IgD-negative memory B cell (primary cell): Measurements from ENCODE around the gene PLEKHG3. TPM values are rescaled to one million over a fixed set of nuclear protein-coding genes. Genes with fewer than 3 reads are reported as not detected.

Source experiments
- H3K27ac Mint-ChIP-seq, 3 donors: one replicate each; pipeline ENCODE4 v1.8.0; 2020 to 2022; ENCODE audit warnings: mild to moderate bottlenecking in 3 of 3, mixed read lengths in 3 of 3, moderate library complexity in 1 of 3
- H3K27me3 Mint-ChIP-seq: one replicate; pipeline ENCODE4 v1.8.0; 2021; ENCODE audit warnings: mixed read lengths
- H3K36me3 Mint-ChIP-seq: one replicate; pipeline ENCODE4 v1.8.0; 2020; ENCODE audit warnings: mild to moderate bottlenecking, mixed read lengths
- H3K4me1 Mint-ChIP-seq, 3 donors: one replicate each; pipeline ENCODE4 v1.8.0; 2020 to 2022; ENCODE audit warnings: mixed read lengths in 3 of 3, mild to moderate bottlenecking in 1 of 3
- H3K4me3 Mint-ChIP-seq, 4 donors: one replicate each; pipeline ENCODE4 v1.8.0; 2020 to 2022; ENCODE audit warnings: mild to moderate bottlenecking in 4 of 4, mixed read lengths in 4 of 4, moderate library complexity in 3 of 4
- H3K9me3 Mint-ChIP-seq, 3 donors: one replicate each; pipeline ENCODE4 v1.8.0; 2020 to 2021; ENCODE audit warnings: mixed read lengths in 3 of 3, mild to moderate bottlenecking in 1 of 3
- polyA plus RNA-seq: library from polyadenylated mRNA; unstranded; fragments of 300-500 nt; fragmentation: Illumina TruSeq; gene quantifications from one replicate; pipeline ENCODE4 v1.2.3, GENCODE V29; 2021

Gene PLEKHG3
- polyA plus RNA-seq, 1 donor from 2014 or later: 4.7 TPM

DNA sequence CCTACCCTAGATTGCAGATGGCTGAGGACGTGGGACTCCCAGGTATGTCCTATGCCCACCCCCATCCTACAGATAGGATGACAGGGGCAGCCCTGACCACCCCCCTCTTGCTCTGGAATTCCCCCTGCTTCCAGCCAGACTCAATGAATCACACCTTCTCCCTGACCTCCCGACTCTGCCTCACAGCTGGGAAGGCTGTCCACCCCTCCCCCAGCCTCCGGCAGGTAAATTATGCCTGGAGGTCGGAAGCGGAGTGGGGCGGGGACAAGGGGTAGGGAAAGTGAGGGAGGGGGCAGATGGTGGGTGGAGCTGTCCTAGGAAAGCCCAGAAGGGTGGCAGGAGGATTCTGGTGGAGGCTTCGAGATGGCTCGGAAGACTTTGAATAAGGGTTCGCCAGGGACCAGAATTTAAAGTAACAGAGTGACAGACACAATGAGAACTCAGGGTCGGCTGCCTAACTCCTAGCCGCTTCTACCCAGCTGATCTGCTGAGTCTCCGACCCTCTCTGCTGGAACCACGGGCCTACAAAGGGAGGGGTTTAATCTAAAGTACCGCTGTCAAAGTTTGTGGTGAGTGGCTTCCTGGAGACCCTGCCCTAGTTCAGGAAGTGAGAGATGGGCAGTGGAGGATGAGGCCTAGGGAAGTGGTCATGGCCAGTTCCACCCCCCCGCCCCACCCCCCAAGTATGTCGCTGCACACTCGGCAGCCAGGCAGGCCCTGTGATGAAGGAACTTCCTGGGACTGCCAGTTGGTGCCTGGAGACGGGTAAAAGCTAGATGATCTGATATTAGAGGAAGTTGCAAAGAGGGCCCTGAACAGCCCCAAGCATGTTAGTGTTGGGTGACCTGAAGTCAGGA is 4.2 kb downstream of the PLEKHG3 start:
- H3K9me3 Mint-ChIP-seq: peaks cover 4 to 8% (median 5%) of the 10 kb centered on the region in 3 donors
- peak overlapping the region in 1 of 3 donors; percentile 89 for H3K27ac Mint-ChIP-seq
- peaks cover 2% of the 10 kb centered on the region for H3K36me3 Mint-ChIP-seq
- H3K4me3 Mint-ChIP-seq: peak overlapping the region in 2 of 4 donors; percentile 58 to 73
- H3K27me3 Mint-ChIP-seq: peaks cover 30% of the 10 kb centered on the region
- H3K4me1 Mint-ChIP-seq: peaks cover 13 to 38% (median 23%) of the 10 kb centered on the region in 3 donors

DNA sequence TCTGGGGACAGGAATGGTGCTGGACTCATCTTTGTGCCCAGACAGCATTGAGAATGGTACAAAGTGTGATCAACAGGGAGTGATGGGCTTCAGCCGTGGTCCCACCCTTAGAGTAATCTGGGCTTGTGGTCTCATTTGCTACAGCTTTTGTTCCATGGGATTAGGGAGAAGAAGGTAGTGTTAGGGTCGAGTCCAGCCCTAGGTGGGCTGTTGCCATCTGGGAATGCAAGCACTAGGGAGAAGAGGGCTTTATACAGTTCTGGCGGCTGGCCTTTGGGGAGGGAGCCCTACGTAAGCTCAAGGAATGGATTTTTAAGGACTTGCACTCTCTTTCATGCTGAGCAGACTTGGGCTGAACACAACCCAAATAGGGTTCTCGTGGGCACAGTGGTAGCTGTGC is 4.9 kb downstream of the PLEKHG3 start:
- Mint-ChIP-seq H3K36me3 (peaks cover 2% of the 10 kb centered on the region), H3K4me1 (peaks cover 13 to 33% (median 18%) of the 10 kb centered on the region in 3 donors), H3K27me3 (peaks cover 22% of the 10 kb centered on the region), H3K9me3 (peaks cover 6 to 16% (median 7%) of the 10 kb centered on the region in 3 donors), H3K27ac (peak overlapping the region in 1 of 3 donors; percentile 89), H3K4me3 (peak overlapping the region in 2 of 4 donors; percentile 28 to 73)

DNA sequence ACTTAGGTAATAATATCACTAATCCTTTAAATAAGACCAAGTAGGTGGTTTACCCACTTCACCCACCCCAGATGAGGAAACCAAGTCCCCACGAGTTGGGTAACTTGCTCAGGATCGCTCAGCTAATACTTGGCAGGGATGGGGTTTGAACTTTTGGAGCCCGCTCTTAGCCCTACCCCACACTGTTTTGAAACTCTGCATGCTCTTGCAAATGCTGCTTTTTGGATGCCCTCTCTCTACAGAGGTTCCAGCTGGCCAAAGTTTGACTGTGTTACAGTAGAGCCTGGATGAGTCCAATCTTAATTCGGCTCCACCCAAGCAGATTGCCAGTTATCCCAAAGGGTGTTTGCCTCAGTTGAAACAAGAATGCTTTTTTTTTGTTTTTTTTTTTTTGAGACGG is 6.8 kb downstream of the PLEKHG3 start:
- H3K27me3 Mint-ChIP-seq: peaks cover 15% of the 10 kb centered on the region
- peaks cover 11 to 26% (median 11%) of the 10 kb centered on the region in 3 donors for H3K4me1 Mint-ChIP-seq
- peaks cover 9 to 20% (median 11%) of the 10 kb centered on the region in 3 donors for H3K9me3 Mint-ChIP-seq
- no peak overlapping the region for H3K4me3 Mint-ChIP-seq
- H3K27ac Mint-ChIP-seq: no peak overlapping the region
- H3K36me3 Mint-ChIP-seq: peaks cover 2% of the 10 kb centered on the region

DNA sequence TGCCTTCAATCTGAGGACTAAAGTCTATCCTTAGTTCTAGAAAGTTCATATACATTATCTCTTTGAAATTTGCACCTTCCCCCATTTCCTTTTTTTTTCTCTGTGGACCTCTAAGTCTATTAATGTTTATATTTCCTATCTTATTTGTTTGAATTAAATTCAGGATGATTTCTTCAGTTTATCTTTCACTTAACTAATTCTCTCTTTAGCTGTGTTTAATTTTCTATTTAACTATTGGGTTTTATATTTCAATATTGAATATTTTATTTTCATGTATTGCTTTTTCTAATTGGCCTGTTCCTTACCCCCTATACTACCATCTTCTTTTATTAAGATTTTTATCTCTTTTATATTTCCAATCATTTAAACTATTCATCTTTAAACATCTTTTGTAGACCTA is 9.5 kb downstream of the PLEKHG3 start:
- H3K9me3 Mint-ChIP-seq: peaks cover 9 to 20% (median 11%) of the 10 kb centered on the region in 3 donors
- peaks cover 8 to 14% (median 9%) of the 10 kb centered on the region in 3 donors for H3K4me1 Mint-ChIP-seq
- H3K4me3 Mint-ChIP-seq: no peak overlapping the region
- H3K27ac Mint-ChIP-seq: no peak overlapping the region
- peaks cover 16% of the 10 kb centered on the region for H3K27me3 Mint-ChIP-seq
- H3K36me3 Mint-ChIP-seq: peaks cover 4% of the 10 kb centered on the region

DNA sequence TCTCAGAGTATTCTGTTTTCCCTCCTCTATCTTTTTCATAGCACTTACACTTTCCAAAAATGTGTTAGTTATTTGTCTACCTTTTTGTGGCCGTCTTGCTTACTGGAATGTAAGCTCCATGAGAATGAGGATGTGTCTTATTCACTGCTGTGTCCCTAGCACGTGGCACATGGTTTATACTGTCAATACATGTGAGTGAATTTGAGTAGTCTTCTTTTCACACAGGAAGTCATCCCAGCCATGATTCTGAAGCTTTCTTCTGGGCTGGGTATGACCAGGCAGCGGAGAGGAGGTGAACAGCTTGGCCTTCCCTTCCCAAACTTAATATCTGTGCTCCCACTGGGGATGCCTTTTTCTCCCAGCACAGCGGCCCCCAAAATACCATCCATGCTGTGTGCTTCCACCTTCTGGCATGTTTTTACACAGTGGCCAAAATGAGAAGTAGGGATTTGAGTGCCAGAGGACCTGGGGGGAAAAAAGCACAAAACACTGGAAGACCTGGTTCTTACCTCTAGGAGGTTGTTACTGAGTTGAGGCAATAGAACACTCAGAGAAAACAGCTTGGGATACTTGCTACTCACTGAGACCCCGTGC is 10.3 kb downstream of the PLEKHG3 start:
- Mint-ChIP-seq H3K4me3 (no peak overlapping the region), H3K36me3 (peaks cover 5% of the 10 kb centered on the region), H3K27ac (peak overlapping the region in 1 of 3 donors; percentile 76), H3K9me3 (peaks cover 9 to 20% (median 11%) of the 10 kb centered on the region in 3 donors), H3K4me1 (peaks cover under 1 to 6% (median 2%) of the 10 kb centered on the region in 3 donors), H3K27me3 (peaks cover 14% of the 10 kb centered on the region)

DNA sequence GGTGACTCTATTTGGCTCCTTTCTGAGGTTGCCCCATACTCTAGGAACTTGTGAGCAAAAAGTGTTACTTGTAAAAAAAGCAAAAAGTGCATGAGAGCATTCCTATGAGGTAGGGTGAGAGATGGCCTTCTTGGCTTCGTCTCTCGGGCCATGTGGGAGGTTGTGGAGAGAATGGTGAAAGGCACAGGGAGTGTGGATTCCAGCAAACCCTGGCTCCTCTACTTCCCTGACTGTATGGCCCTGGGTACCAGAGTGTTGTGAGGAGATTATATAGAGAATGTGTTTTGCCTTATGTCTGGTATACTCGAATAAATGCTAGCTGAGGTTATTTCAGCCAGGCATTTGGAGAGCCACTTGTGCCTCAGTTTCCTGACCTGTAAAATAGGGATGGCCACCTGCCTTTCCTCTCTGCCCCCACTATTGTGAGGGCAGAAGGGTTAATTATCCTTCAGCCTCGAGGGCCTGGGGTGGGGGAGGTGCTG is 11.0 kb downstream of the PLEKHG3 start:
- Mint-ChIP-seq H3K4me3 (no peak overlapping the region), H3K36me3 (peaks cover 5% of the 10 kb centered on the region), H3K27ac (peak overlapping the region in 1 of 3 donors; percentile 76), H3K27me3 (peaks cover 14% of the 10 kb centered on the region), H3K4me1 (peaks cover 0 to 5% (median 0%) of the 10 kb centered on the region in 3 donors), H3K9me3 (peaks cover 9 to 20% (median 11%) of the 10 kb centered on the region in 3 donors)

DNA sequence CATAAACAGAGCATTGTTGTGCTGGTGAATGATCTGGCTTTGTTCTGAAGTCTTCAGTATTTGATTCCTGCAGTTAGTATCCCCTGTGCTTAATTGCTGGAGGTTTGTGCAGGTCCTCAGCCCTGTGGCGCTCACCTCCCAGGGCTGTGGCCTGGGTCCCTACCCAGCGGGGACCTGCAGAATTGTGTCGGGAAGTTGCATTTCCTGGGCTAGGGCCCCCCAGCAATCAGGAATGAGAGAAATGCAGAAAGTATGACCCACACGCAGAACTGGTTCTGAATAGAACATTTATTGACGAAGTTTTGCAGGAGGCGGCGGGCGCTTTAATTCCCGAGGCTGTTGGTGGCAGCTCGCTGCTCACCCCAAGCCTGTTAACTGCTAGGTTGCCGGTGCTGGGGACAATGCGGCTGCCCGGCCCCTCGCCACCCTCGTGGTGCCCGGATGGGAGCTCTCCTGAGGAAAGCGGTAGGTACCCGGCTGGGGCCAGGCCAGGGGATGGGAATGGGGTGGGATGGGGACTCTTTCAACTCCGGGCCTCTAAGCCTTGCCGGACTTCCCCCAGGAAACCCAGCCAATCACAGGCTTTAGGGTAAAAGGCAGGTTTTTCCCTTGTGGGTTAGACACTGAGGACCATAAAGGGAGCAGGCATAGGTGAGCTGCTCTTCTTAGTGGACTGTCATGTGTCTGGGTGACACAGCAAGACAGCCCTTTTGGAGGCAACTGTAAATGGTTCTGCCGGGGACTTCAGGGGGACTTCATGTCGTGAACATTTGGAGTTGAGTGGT is 11.6 kb downstream of the PLEKHG3 start:
- H3K9me3 Mint-ChIP-seq: peaks cover 9 to 20% (median 11%) of the 10 kb centered on the region in 3 donors
- peaks cover 15% of the 10 kb centered on the region for H3K27me3 Mint-ChIP-seq
- H3K36me3 Mint-ChIP-seq: peaks cover 5% of the 10 kb centered on the region
- no peak overlapping the region for H3K27ac Mint-ChIP-seq
- no peak overlapping the region for H3K4me3 Mint-ChIP-seq
- peaks cover 0 to 5% (median 0%) of the 10 kb centered on the region in 3 donors for H3K4me1 Mint-ChIP-seq

DNA sequence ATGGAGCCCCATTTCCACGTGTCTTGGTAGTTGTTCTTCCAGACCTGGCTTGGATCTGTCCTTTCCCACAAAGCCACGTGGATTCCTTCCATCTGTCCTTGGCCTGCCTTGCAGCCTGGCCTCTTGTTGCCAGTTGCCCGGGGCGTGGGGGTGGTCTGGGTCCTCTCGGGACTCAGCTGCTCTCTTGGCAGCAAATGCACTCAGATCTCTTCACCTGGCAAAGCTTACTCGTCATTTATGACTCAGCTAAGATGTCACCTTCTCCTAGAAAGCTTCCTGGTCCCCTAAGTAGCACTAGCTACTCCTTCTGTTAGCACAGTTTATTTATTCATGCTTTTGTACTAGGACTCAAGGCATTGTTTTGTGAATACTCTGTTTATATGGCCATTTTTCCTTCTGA is 13.6 kb downstream of the PLEKHG3 start:
- H3K9me3 Mint-ChIP-seq: peaks cover 7 to 17% (median 7%) of the 10 kb centered on the region in 3 donors
- no peak overlapping the region for H3K4me3 Mint-ChIP-seq
- H3K4me1 Mint-ChIP-seq: no peaks in the 10 kb centered on the region
- H3K36me3 Mint-ChIP-seq: peaks cover 5% of the 10 kb centered on the region
- peaks cover 13% of the 10 kb centered on the region for H3K27me3 Mint-ChIP-seq
- no peak overlapping the region for H3K27ac Mint-ChIP-seq

DNA sequence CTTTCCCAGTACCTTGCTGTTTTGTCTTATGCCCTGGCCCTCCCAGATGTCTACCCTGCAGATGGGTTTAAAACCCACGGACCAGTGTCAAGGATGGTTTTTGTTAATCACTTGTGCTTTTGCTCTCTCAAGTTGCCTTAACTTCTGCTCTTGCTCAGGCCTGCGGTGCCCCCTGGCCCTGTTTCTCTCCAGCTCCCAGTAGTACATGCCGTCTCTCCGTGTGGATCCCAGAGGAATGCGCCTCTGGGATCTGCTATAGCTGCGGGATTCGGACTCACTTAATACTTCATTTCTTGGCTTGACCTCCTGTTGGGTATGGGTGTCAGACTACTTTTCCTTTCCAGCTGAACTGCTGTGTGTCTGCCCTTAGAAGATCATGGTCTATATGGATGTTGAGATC is 14.5 kb downstream of the PLEKHG3 start:
- Mint-ChIP-seq H3K36me3 (peaks cover 4% of the 10 kb centered on the region), H3K27me3 (peaks cover 13% of the 10 kb centered on the region), H3K9me3 (peaks cover 3 to 9% (median 5%) of the 10 kb centered on the region in 3 donors), H3K27ac (peak overlapping the region in 1 of 3 donors; percentile 41), H3K4me3 (no peak overlapping the region), H3K4me1 (no peaks in the 10 kb centered on the region)

DNA sequence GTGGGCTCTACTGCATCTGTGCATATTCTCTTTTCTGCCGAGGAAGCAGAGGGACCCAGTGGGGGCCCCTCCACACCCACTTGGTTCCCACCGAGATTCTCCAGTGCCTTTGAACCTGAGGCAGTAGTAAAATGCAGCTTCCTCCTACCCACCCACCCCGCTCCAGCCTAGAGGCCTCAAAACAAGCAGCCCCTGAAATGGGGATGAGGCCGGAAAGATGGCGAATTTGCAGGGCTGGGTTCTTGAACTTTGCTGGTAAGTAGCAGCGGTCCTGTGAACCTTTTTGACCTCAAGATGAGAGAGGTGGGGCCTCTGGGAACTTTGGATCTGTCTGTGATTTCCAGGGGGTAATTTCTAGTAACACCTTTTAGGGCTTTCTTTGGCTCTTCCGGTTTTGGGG is 15.4 kb downstream of the PLEKHG3 start:
- Mint-ChIP-seq H3K36me3 (peaks cover 6% of the 10 kb centered on the region), H3K4me3 (no peak overlapping the region), H3K4me1 (no peaks in the 10 kb centered on the region), H3K9me3 (peaks cover 0 to under 1% (median 0%) of the 10 kb centered on the region in 3 donors), H3K27ac (no peak overlapping the region), H3K27me3 (peaks cover 9% of the 10 kb centered on the region)

DNA sequence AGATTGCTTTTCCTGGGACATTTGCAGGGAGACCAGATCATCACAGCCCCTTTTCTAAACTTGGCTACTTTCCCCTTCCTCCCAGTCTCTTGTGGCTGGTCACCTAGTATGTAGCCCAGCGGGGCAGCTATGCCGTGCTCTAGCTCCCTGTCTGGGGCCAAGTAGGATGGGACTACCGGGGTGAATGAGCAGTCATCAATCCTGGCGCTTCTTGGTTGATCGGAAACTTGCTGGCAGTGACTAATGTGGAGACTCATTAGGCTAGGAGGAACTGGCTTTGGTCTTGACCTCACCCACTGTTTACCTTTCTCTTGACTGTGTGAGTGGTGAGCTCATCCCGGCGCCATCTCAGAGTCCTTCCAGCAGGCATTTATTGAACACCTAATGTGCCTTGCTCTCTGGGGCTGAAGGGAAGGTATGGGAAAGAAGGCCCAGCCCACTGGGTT is 15.9 kb downstream of the PLEKHG3 start:
- Mint-ChIP-seq H3K27me3 (peaks cover 9% of the 10 kb centered on the region), H3K27ac (no peak overlapping the region)

DNA sequence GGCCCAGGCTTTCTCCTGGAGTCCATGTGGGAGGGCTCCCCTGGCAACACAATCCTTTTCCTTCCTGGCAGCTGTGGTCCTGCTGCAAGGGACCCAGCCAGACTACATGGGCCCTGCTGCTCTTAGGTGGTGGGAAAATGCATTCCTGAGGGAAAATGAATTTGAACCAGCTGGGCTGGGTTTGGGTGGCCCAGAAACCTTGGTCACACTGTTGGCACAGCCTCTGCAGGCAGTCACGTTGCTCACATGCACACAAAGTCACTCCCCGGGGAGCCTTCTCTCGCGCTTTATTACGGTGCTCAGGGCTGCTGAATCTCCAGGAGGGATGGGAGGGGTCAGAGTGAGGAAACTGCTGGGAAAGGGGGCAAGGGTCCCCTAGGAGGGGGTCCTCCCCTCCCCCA is 17.2 kb downstream of the PLEKHG3 start:
- H3K27me3 Mint-ChIP-seq: peaks cover 9% of the 10 kb centered on the region
- H3K36me3 Mint-ChIP-seq: peaks cover 6% of the 10 kb centered on the region
- H3K9me3 Mint-ChIP-seq: no peaks in the 10 kb centered on the region
- H3K4me3 Mint-ChIP-seq: no peak overlapping the region
- no peak overlapping the region for H3K27ac Mint-ChIP-seq
- H3K4me1 Mint-ChIP-seq: peaks cover 0 to 2% (median 1%) of the 10 kb centered on the region in 3 donors

More for the DNA sequence above, 15.9 kb downstream of the PLEKHG3 start:
- no peaks in the 10 kb centered on the region for H3K9me3 Mint-ChIP-seq
- H3K4me3 Mint-ChIP-seq: no peak overlapping the region
- peaks cover 6% of the 10 kb centered on the region for H3K36me3 Mint-ChIP-seq
- H3K4me1 Mint-ChIP-seq: peaks cover 0 to 1% (median 0%) of the 10 kb centered on the region in 3 donors

DNA sequence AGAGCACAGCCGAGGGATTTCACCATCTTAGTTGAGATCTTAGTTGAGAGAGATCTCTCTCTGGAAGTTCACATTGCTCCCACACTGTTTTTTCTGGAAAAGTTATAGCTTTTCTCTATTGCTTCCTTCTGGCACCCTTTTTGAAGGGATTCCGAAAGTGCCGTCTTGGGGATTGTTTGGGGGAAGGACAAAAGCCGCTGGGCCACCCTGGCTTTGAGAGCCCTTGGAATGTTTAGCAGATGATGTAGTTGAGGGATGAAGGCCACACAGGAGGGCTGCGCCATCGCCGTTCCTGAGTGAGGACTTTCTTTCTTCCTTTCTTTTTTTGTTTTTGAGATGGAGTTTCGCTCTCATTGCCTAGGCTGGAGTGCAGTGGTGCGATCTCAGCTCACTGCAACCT is 17.7 kb downstream of the PLEKHG3 start:
- peaks cover 6% of the 10 kb centered on the region for H3K36me3 Mint-ChIP-seq
- peaks cover 0 to 2% (median 1%) of the 10 kb centered on the region in 3 donors for H3K4me1 Mint-ChIP-seq
- H3K27ac Mint-ChIP-seq: no peak overlapping the region
- H3K27me3 Mint-ChIP-seq: peaks cover 12% of the 10 kb centered on the region
- H3K4me3 Mint-ChIP-seq: peak overlapping the region in 1 of 4 donors; percentile 9
- H3K9me3 Mint-ChIP-seq: no peaks in the 10 kb centered on the region

DNA sequence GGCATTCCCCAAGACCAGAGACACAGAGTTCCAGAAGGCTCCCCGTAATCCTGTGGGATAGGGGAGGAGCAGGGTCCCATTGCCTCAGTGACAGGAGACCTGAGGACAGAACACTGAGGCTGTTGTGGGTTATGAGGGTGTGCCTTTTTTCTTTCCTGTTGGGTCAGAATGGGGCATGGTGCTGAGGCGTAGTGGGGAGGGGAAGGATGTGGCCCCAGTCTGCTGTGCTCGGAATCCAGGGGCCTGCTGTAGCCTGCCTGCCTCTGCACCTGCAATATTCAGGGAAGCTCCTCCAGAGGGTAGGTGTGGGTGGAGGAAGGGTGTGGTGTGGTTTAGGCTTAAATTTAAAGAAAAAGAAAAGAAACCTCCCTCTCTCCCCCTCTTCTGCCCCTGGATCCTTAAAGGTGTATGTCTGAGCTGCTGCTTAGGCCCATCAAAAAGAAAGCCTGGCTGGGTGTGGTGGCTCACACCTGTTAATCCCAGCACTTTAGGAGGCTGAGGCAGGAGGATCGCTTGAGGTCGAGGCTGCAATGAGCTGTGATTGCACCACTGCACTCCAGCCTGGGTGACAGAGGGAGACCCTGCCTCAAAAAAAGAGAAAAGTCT is 18.7 kb downstream of the PLEKHG3 start:
- Mint-ChIP-seq H3K4me3 (no peak overlapping the region), H3K27ac (peak overlapping the region in 1 of 3 donors; percentile 25), H3K9me3 (no peaks in the 10 kb centered on the region), H3K4me1 (peaks cover 0 to 2% (median 1%) of the 10 kb centered on the region in 3 donors), H3K36me3 (peaks cover 6% of the 10 kb centered on the region), H3K27me3 (peaks cover 8% of the 10 kb centered on the region)
